OCI-LY3 (cell line): Measurements from ENCODE around the gene XRRA1.

ENCODE experiments used
- H2AFZ ChIP-seq: fragments of 200-600, 300-600 bp; shearing (Covaris generic); 2 replicates; pipeline ENCODE4 v1.6.0; 2014; ENCODE audit warnings: antibody characterized with exemption, low read depth, low read length
- H3K27ac ChIP-seq: fragments of 200-600, 300-600 bp; sonication (generic); 2 replicates; pipeline ENCODE4 v1.5.1; 2014; ENCODE audit warnings: mild to moderate bottlenecking, low read length, moderate library complexity, mixed read lengths
- H3K27me3 ChIP-seq: fragments of 200-600, 300-600 bp; sonication (generic); 2 replicates; pipeline ENCODE4 v1.6.1; 2014; ENCODE audit warnings: low read depth, low read length, mixed read lengths
- H3K36me3 ChIP-seq: fragments of 200-600, 300-600 bp; sonication (generic); replicated peaks from 2 replicates; pipeline ENCODE3; 2014; ENCODE audit warnings: low read depth, low read length, mixed read lengths
- H3K4me1 ChIP-seq: fragments of 300-600, 200-600 bp; sonication (generic); 2 replicates; pipeline ENCODE4 v1.6.1; 2014; ENCODE audit warnings: low read length, mixed read lengths
- H3K4me2 ChIP-seq: fragments of 200-600, 300-600 bp; sonication (generic); 2 replicates; pipeline ENCODE4 v1.6.1; 2014; ENCODE audit warnings: low read length, mixed read lengths
- H3K4me3 ChIP-seq: fragments of 300-600, 200-600 bp; sonication (generic); 2 replicates; pipeline ENCODE4 v1.5.1; 2014; ENCODE audit warnings: antibody characterized with exemption, mild to moderate bottlenecking, low read length, moderate library complexity
- H3K79me2 ChIP-seq: fragments of 300-600, 200-600 bp; shearing (Covaris generic); 2 replicates; pipeline ENCODE4 v1.6.1; 2014; ENCODE audit warnings: mild to moderate bottlenecking, low read length, mixed read lengths
- H3K9ac ChIP-seq: fragments of 300-600, 200-600 bp; shearing (Covaris generic); 2 replicates; pipeline ENCODE4 v1.6.0; 2014; ENCODE audit warnings: mild to moderate bottlenecking, low read length, moderate library complexity
- H3K9me3 ChIP-seq: fragments of 200-600, 300-600 bp; shearing (Covaris generic); 2 replicates; pipeline ENCODE4 v1.6.1; 2014; ENCODE audit warnings: low read length, mixed read lengths; ENCODE audit not compliant: insufficient read depth
- H4K20me1 ChIP-seq: fragments of 200-600, 300-600 bp; sonication (generic); 2 replicates; pipeline ENCODE4 v1.6.1; 2016; ENCODE audit warnings: low read length, mixed read lengths; ENCODE audit not compliant: insufficient read depth
- CTCF ChIP-seq: fragments of 200-600, 300-600 bp; sonication (generic); IDR thresholded peaks from 2 replicates; pipeline ENCODE4 v1.5.1; 2014; ENCODE audit warnings: antibody characterized with exemption, low read length, low read depth
- EZH2phosphoT487 ChIP-seq: fragments of 200-600 bp; shearing (Covaris generic); IDR thresholded peaks from 2 replicates; pipeline ENCODE4 v1.6.1; 2018; ENCODE audit warnings: antibody characterized with exemption, mixed run types, low read depth

XRRA1 gene

GRCh38 chr11:74942073-74942759 lies 6.7 kb downstream of the XRRA1 start:
- TF ChIP-seq EZH2phosphoT487: no peak
- no peak for TF ChIP-seq CTCF
- Histone ChIP-seq H2AFZ (no peak overlapping the region), H3K9ac (no peak overlapping the region), H3K79me2 (no peaks in the 10 kb centered on the region), H3K4me2 (no peak overlapping the region), H4K20me1 (no peaks in the 10 kb centered on the region), H3K27me3 (no peaks in the 10 kb centered on the region), H3K4me3 (no peak overlapping the region), H3K36me3 (peaks cover 6% of the 10 kb centered on the region), H3K27ac (no peak overlapping the region), H3K9me3 (no peaks in the 10 kb centered on the region), H3K4me1 (peaks cover 7% of the 10 kb centered on the region)

- no peaks in the 10 kb centered on the region for H3K27me3 ChIP-seq
- TF ChIP-seq CTCF (no peak), EZH2phosphoT487 (no peak)
- no peak overlapping the region for H3K4me2 ChIP-seq
- no peaks in the 10 kb centered on the region for H3K9me3 ChIP-seq
- peaks cover 8% of the 10 kb centered on the region for H3K36me3 ChIP-seq
- H3K4me1 ChIP-seq: peaks cover 7% of the 10 kb centered on the region
- H3K27ac ChIP-seq: no peak overlapping the region
- H2AFZ ChIP-seq: no peak overlapping the region
- H3K9ac ChIP-seq: no peak overlapping the region
- no peaks in the 10 kb centered on the region for H3K79me2 ChIP-seq
- H3K4me3 ChIP-seq: no peak overlapping the region
- no peaks in the 10 kb centered on the region for H4K20me1 ChIP-seq
Measured at GRCh38 chr11:74941492-74941891, 7.4 kb downstream of the XRRA1 start.

GRCh38 chr11:74937696-74938475 lies 11.0 kb downstream of the XRRA1 start:
- Histone ChIP-seq H3K27me3 (no peaks in the 10 kb centered on the region), H3K9me3 (no peaks in the 10 kb centered on the region), H3K9ac (no peak overlapping the region), H3K4me2 (no peak overlapping the region), H3K36me3 (peaks cover 20% of the 10 kb centered on the region), H3K27ac (no peak overlapping the region), H4K20me1 (no peaks in the 10 kb centered on the region), H3K4me1 (peaks cover 2% of the 10 kb centered on the region; the same call in 1 of the 2 replicates), H3K79me2 (no peaks in the 10 kb centered on the region), H2AFZ (no peak overlapping the region), H3K4me3 (no peak overlapping the region)
- no peak for TF ChIP-seq CTCF
- no peak for TF ChIP-seq EZH2phosphoT487

GRCh38 chr11:74936976-74937375 lies 11.9 kb downstream of the XRRA1 start:
- no peaks in the 10 kb centered on the region for H3K9me3 ChIP-seq
- H4K20me1 ChIP-seq: no peaks in the 10 kb centered on the region
- no peak overlapping the region for H2AFZ ChIP-seq
- no peaks in the 10 kb centered on the region for H3K27me3 ChIP-seq
- TF ChIP-seq CTCF (no peak), EZH2phosphoT487 (no peak)
- H3K4me2 ChIP-seq: no peak overlapping the region
- H3K9ac ChIP-seq: no peak overlapping the region
- peaks cover 20% of the 10 kb centered on the region for H3K36me3 ChIP-seq
- no peak overlapping the region for H3K4me3 ChIP-seq
- H3K4me1 ChIP-seq: no peaks in the 10 kb centered on the region
- H3K27ac ChIP-seq: no peak overlapping the region
- H3K79me2 ChIP-seq: no peaks in the 10 kb centered on the region
